Osteoblast (primary cell): ENCODE data around the gene RHBG. TPM values are rescaled to one million over a fixed set of nuclear protein-coding genes. Genes with fewer than 3 reads are reported as not detected.

Experiments
- DNase-seq: peaks from one replicate; pipeline ENCODE4 v3.0.0; 2011; ENCODE audit warnings: low spot score, mixed read lengths; ENCODE audit not compliant: insufficient read length; ENCODE audit errors: missing footprints
- H2AFZ ChIP-seq: 2 replicates; pipeline ENCODE4 v1.6.0; 2011; ENCODE audit warnings: mild to moderate bottlenecking, low read length
- H3K27ac ChIP-seq: 2 replicates; pipeline ENCODE4 v1.5.1; 2011; ENCODE audit warnings: mild to moderate bottlenecking, low read depth, low read length, moderate library complexity
- H3K27me3 ChIP-seq: 2 replicates; pipeline ENCODE4 v1.6.0; 2012; ENCODE audit warnings: mild to moderate bottlenecking, control low read depth, inconsistent platforms, low read length, moderate library complexity; ENCODE audit not compliant: insufficient read depth
- H3K36me3 ChIP-seq: 2 replicates; pipeline ENCODE4 v1.5.1; 2011; ENCODE audit warnings: mild to moderate bottlenecking, low read length, control low read depth, moderate library complexity; ENCODE audit not compliant: insufficient read depth
- H3K4me1 ChIP-seq: 2 replicates; pipeline ENCODE4 v1.5.1; 2011; ENCODE audit warnings: mild to moderate bottlenecking, low read length, control low read depth, moderate library complexity; ENCODE audit not compliant: insufficient read depth
- H3K4me2 ChIP-seq: 2 replicates; pipeline ENCODE4 v1.6.0; 2011; ENCODE audit warnings: mild to moderate bottlenecking, low read length; ENCODE audit not compliant: insufficient read depth
- H3K4me3 ChIP-seq: fragments of 200-600 bp; sonication (generic); 3 replicates; pipeline ENCODE4 v1.5.1; 2012; ENCODE audit warnings: mild to moderate bottlenecking, low read length, inconsistent platforms; ENCODE audit not compliant: insufficient read depth
- H3K79me2 ChIP-seq: 2 replicates; pipeline ENCODE4 v1.6.0; 2012; ENCODE audit warnings: mild to moderate bottlenecking, low read length, control low read depth, inconsistent platforms; ENCODE audit not compliant: insufficient read depth
- H3K9me3 ChIP-seq: 2 replicates; pipeline ENCODE4 v1.5.1; 2011; ENCODE audit warnings: low read depth, low read length, control low read depth
- H4K20me1 ChIP-seq: 2 replicates; pipeline ENCODE4 v1.6.0; 2012; ENCODE audit warnings: mild to moderate bottlenecking, low read length, control low read depth; ENCODE audit not compliant: insufficient read depth
- CTCF ChIP-seq: IDR thresholded peaks from 2 replicates; pipeline ENCODE4 v1.5.1; 2011; ENCODE audit warnings: mild to moderate bottlenecking, low read depth, low read length, moderate library complexity; ENCODE audit errors: extremely low read depth
- total RNA-seq: library from RNA; depleted of rRNA; stranded (reverse); fragments of >200 nt; gene quantifications from 2 replicates; pipeline ENCODE4 v1.2.3, GENCODE V29; 2012

The RHBG gene
- total RNA-seq, 1 donor: not detected

GRCh38 chr1:156409439-156409838, 40.4 kb downstream of the RHBG start:
- Histone ChIP-seq H3K9me3 (no peaks in the 10 kb centered on the region), H4K20me1 (no peaks in the 10 kb centered on the region), H3K27ac (no peak overlapping the region), H3K36me3 (no peaks in the 10 kb centered on the region), H3K4me2 (no peak overlapping the region), H2AFZ (no peak overlapping the region), H3K27me3 (peaks cover 60% of the 10 kb centered on the region), H3K4me1 (no peaks in the 10 kb centered on the region), H3K4me3 (no peak overlapping the region), H3K79me2 (no peaks in the 10 kb centered on the region)
- DNase-seq: no peak
- TF ChIP-seq CTCF: no peak

DNA sequence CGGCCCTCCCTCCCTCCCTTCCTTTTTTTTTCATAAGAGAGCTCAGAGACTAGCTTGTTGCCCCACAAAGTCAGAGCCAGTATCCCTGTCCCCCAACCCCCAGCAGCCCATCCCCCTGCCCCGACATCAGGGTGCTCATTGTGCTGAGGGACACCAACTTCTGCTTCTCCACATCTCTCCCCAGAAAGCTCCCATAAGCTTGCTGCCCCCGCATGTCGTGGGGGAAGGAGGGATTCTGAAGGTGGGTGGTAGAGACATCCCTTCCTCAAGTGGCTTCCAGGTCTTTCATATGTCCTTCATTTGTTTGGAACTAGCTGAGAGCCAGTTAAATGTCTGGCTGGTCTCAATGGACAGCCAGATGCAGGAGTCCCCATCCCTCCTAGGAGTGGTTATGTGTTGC, 41.2 kb downstream of the RHBG start:
- peaks cover 56% of the 10 kb centered on the region for H3K27me3 ChIP-seq
- no peak overlapping the region for H3K4me2 ChIP-seq
- no peak overlapping the region for H2AFZ ChIP-seq
- H3K27ac ChIP-seq: no peak overlapping the region
- H3K9me3 ChIP-seq: no peaks in the 10 kb centered on the region
- H4K20me1 ChIP-seq: no peaks in the 10 kb centered on the region
- no peak overlapping the region for H3K4me3 ChIP-seq
- TF ChIP-seq CTCF: no peak
- DNase-seq: no peak
- no peaks in the 10 kb centered on the region for H3K4me1 ChIP-seq
- H3K79me2 ChIP-seq: no peaks in the 10 kb centered on the region
- H3K36me3 ChIP-seq: no peaks in the 10 kb centered on the region

DNA sequence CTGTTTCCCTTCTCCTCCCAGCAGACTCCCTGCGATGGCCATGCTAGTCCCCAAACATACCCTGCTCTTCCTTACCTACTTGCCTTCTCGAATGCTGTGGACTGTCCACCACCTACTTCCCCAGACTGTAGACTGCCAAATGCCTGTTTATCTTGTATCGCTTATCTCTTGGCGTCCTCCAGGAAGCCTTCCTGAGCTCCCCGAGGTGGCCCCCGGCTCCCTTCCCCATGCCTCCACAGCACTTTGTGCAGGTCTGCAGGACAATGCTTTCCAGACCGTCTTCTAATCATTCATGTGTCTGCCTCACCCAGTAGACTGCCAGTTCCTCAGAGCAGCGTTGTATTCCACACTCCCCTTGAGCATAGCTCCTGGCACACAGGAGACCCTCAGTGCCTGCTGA, 41.7 kb downstream of the RHBG start:
- H3K4me3 ChIP-seq: no peak overlapping the region
- no peak overlapping the region for H3K27ac ChIP-seq
- H3K79me2 ChIP-seq: no peaks in the 10 kb centered on the region
- H2AFZ ChIP-seq: no peak overlapping the region
- H3K4me1 ChIP-seq: no peaks in the 10 kb centered on the region
- no peak for DNase-seq
- no peak overlapping the region for H3K4me2 ChIP-seq
- H4K20me1 ChIP-seq: no peaks in the 10 kb centered on the region
- no peak for TF ChIP-seq CTCF
- no peaks in the 10 kb centered on the region for H3K36me3 ChIP-seq
- peaks cover 51% of the 10 kb centered on the region for H3K27me3 ChIP-seq
- no peaks in the 10 kb centered on the region for H3K9me3 ChIP-seq

- Histone ChIP-seq H3K79me2 (no peaks in the 10 kb centered on the region), H3K4me3 (no peak overlapping the region), H3K9me3 (no peaks in the 10 kb centered on the region), H4K20me1 (no peaks in the 10 kb centered on the region), H2AFZ (no peak overlapping the region), H3K27ac (no peak overlapping the region), H3K4me1 (no peaks in the 10 kb centered on the region), H3K27me3 (peaks cover 49% of the 10 kb centered on the region), H3K4me2 (no peak overlapping the region), H3K36me3 (no peaks in the 10 kb centered on the region)
- TF ChIP-seq CTCF: no peak
- DNase-seq: no peak
These were observed 43.8 kb downstream of the RHBG start for GRCh38 chr1:156412653-156413321.
